HG03457 (cell line): ENCODE results near the gene IGSF3.
"Not testable (repeated sequence)": the region's sequence is repeated elsewhere in the genome, so short reads cannot be mapped to it uniquely, and the experiment has no call there.

Experiments
- ATAC-seq: cut with Tn5 transposase; IDR thresholded peaks from one replicate; pipeline ENCODE4 v1.9.1; 2021; ENCODE audit warnings: moderate number of reproducible peaks; ENCODE audit not compliant: unreplicated experiment

The IGSF3 gene

GRCh38 chr1:116603646-116604045 is 63.9 kb downstream of the IGSF3 start:
- not testable (repeated sequence) for ATAC-seq

- not testable (repeated sequence) for ATAC-seq
Measured at GRCh38 chr1:116599369-116599768, 68.2 kb downstream of the IGSF3 start.

DNA sequence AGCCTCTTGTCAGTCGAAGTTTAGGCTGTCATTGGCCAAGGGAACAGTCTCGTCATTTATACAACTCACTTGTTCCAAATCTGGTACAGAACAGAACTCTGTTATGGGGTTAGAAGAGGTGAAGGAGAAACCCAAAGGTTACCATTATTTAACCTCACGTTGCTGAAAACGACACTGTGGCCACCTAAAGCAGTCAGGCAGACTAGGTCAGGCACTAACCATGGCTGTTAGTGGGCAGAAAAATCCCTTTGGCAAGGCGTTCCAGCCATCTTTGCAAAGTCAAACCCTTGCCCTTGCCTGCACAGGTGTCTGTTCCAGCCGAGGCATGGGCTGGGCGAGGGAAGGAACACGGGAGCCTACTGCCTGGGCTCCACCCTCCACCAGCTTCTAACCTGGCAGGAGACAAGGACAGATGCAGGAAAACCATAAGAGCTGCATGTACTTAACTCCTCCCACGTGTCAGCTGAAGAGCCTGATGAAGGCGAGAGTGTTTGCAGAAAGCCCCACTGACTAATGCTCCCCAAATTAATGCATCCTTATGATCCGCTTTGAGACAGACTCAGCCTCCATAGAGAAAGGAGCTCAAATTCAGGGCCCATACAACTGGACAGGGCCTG is 69.0 kb downstream of the IGSF3 start:
- not testable (repeated sequence) for ATAC-seq

GRCh38 chr1:116597388-116597787 is 70.1 kb downstream of the IGSF3 start:
- peak; percentile 75 for ATAC-seq

DNA sequence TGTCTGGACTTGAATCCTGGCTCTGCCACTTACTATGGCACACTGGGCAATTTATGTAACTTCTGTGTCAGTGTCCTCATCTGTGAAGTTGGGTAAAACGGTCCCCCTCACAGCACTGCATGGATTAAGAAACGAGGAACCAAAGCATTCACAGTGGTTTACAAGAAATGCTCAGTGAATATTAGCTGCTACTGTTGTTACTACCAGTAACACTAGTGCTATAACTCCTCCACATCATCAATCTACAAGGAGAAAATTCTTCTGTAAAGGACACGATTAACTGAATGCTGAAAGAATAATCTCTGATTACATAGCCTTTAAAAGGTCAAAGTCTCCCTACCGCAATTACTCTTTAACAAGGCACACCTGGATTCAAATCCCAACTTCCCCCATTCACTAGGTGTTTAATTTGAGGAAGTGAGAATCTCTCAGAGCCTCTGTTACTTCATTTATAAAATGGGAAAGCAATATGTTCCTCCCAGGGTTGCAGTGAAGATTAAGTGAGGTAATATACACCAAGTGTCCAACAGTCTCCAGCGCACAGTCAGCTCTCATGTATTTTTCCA is 70.7 kb downstream of the IGSF3 start:
- ATAC-seq, result not testable (repeated sequence)

DNA sequence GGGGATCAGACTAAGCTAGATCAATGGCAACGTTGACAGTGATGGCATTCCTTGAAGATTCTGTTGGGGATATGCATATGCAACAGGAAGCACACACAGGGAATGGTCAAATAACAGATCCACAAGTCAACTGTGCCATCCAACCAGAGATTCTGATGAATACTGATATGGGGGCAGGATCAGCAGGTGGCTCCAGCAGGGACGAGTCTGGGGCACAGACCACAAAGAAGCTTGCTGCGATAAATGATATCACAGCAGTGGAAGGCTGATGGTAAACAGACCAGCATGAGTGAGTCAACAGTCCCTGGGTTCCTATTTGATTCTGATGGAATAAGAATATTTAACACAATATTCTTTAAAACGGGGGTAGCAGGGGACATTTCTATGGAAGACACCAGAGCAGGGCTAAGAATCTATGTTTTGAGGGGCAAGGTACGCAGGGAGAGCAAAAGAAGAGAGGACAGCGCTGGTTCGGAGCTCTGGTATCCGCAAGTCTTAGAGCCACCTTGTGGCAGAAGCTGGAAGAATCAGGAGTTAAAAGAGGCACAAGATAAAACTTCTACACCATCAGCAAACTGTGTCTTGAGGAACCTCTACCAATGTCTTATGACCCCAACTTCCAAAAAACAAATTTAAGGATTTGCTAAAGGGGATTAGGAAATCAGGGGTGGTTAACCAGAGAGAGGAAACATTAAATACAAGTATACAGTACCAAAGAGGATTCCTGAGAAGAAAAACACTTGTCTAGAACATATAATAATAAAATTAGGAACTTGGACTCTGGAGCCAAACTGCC is 71.4 kb downstream of the IGSF3 start:
- not testable (repeated sequence) for ATAC-seq

GRCh38 chr1:116595065-116595840 is 72.3 kb downstream of the IGSF3 start:
- ATAC-seq, result not testable (repeated sequence)

- not testable (repeated sequence) for ATAC-seq
Measured at GRCh38 chr1:116593977-116594376, 73.6 kb downstream of the IGSF3 start.

- not testable (repeated sequence) for ATAC-seq
Measured at GRCh38 chr1:116593401-116593800, 74.1 kb downstream of the IGSF3 start.

GRCh38 chr1:116591951-116592605 is 75.5 kb downstream of the IGSF3 start:
- not testable (repeated sequence) for ATAC-seq

- ATAC-seq, result not testable (repeated sequence)
Measured at GRCh38 chr1:116591006-116591950, 76.3 kb downstream of the IGSF3 start.

DNA sequence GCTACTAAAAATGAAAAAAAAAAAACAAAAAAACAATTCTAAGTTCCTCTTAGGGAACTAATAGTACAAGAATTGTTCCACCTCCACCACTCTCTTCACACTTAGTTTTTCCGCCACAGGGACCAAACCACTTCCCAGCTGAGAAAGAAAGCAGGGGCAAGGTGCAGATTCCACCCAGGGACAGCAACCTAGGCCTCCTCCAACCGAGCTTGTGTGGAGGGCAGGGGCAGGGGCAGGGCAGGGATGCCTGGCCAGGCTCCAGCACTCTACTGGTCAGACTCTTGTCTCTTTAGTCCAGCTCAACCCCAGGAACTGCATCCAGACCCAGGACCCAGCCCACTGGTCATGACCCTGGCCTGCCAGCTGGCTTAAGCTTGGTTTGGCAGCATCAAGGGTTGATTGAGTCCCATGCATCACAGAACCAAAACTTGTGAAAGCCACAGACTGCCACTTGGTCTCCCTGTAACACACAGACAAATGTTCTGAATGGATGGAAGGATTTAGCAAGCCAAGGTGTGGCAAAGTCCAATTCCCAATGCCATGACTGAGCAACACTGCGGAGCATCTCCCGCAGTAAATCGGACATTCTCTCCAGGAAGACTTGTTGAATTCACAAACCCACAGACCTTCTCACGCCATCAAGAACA is 77.1 kb downstream of the IGSF3 start:
- ATAC-seq, result not testable (repeated sequence)

DNA sequence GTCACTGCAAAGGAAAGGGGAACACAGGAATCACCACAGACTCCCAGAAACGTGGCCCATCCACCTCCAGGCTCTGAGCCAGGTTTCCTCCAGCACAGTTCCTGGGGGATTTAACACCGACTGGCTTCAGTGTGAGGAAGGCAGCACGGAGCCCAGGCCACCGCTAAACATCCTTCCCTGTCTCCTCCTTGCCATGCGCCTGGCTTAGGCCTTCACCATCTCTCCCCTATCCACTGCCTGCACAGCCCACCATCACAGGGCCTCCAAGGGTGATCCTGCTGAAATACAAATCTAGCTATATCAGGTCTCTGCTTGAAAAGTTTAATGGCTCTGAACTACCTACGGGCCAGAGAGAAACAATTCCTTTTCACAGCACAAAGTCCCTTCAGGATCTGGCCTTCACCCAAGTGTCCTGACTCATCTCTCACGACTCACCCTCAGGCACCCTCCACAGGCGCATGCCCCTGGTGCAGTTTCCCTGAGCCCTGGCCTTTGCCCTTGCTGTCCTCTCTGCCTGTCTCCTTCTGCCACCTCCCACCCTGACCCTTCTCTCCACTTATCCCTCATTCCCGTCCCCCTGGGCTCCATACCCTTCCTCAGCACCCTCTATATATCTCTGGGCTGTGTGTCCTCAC is 78.3 kb downstream of the IGSF3 start:
- not testable (repeated sequence) for ATAC-seq

GRCh38 chr1:116587501-116588227 is 79.9 kb downstream of the IGSF3 start:
- no peak for ATAC-seq

- ATAC-seq, result no peak
Measured at GRCh38 chr1:116586741-116587143, 80.8 kb downstream of the IGSF3 start.

DNA sequence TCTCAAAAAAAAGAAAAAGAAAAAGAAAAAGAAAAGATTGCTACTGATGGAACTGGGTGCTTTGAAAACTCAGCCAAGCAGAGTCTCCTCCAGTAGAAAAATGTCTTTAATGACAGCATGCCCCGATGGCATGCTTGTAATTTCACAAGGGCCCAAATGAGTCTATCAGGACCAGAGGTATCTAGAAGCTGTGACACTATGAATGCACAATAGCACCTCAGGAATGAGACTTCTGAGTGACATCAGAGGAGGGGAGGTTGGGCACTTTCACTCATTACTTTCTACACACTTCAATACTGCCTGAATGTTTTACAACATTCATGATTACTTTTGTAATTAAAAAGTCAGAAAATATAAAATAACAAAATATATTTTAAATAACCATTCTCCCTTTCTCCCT is 81.6 kb downstream of the IGSF3 start:
- no peak for ATAC-seq

DNA sequence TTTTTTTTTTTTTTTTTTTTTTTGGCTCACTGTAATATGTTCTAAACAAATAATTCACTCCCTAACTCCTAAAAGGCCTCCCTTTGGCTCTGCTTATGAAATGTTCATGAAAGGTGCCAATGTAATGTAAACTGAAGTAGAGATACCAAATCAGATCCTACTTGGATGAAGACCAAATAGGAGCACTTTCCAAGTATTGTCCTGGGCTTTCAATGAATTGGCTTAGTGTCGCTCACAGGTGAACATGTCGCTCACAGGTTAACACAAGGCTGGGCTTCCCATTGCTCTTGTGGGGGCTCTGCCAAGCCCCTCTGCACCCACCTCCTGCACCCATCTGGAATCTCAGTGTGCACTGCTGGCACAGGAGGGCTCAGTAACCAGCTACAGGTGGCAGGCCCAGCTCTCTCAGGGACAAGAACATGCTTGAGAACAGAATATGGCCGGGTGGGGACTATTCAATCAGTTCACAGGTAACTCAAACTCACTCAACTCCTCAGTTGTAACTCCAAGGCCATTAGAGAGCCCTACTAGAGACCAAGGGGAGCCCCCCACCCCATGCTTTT is 86.1 kb downstream of the IGSF3 start:
- no peak for ATAC-seq
